Prostate gland (tissue), 2 donors: ENCODE results near the gene PHYHIPL. TPM values are rescaled to one million over a fixed set of nuclear protein-coding genes. Genes with fewer than 3 reads are reported as not detected.
A peak's percentile ranks its signal among the peaks of the same experiment; 100 is the strongest.

Experiments
- DNase-seq: peaks from one replicate; pipeline ENCODE4 v3.0.0-alpha.2; 2019; ENCODE audit warnings: low spot score
- H3K27ac ChIP-seq, 2 donors: fragments of 200-600 bp; sonication (generic); 2 replicates each; pipeline ENCODE4 v1.5.1; 2017 to 2019
- H3K27me3 ChIP-seq: fragments of 200-600 bp; sonication (generic); replicated peaks from 2 replicates; pipeline ENCODE4 v1.5.1; 2019; ENCODE audit not compliant: insufficient read depth
- H3K36me3 ChIP-seq, 2 donors: fragments of 200-600 bp; sonication (generic); 1 replicate in 1 of 2; 2 replicates in 1 of 2; pipeline versions ENCODE4 v1.5.1 to v1.8.1; 2017 to 2019
- H3K4me1 ChIP-seq: fragments of 200-600 bp; sonication (generic); replicated peaks from 2 replicates; pipeline ENCODE4 v1.5.1; 2019
- H3K4me3 ChIP-seq, 2 donors: fragments of 200-600 bp; sonication (generic); 2 replicates each; pipeline ENCODE4 v1.5.1; 2017 to 2019
- H3K9me3 ChIP-seq: fragments of 200-600 bp; sonication (generic); 2 replicates; pipeline ENCODE4 v1.5.1; 2017
- CTCF ChIP-seq, 4 experiments: fragments of 200-600 bp in 2 of 4; fragments of 450-650 bp in 2 of 4; sonication (generic) in 2 of 4; IDR thresholded peaks; 1 replicate in 3 of 4; 2 replicates in 1 of 4; pipeline ENCODE4 v1.5.1; 2016 to 2019; ENCODE audit warnings: antibody characterized with exemption in 4 of 4, mild to moderate bottlenecking in 2 of 4, moderate library complexity in 2 of 4
- POLR2A ChIP-seq: fragments of 450-650 bp; IDR thresholded peaks from one replicate; pipeline ENCODE4 v1.6.1; 2016; ENCODE audit warnings: antibody characterized with exemption, mild to moderate bottlenecking
- POLR2AphosphoS5 ChIP-seq: sonication (generic); formaldehyde crosslinking; IDR thresholded peaks from one replicate; pipeline ENCODE4 v1.6.1; 2017; ENCODE audit warnings: antibody characterized with exemption
- WGBS: methylation state at CpG from one replicate; pipeline ENCODE4 v1.1.5; 2018; 5-methylcytosine and 5-hydroxymethylcytosine counted together
- intact Hi-C: fragments of 100-400 bp; cut with DNase I; formaldehyde crosslinking; loops from one replicate; pipeline ENCODE4 v1.14.2; 2022
- total RNA-seq, 2 donors: library from RNA; depleted of rRNA; stranded (reverse); fragments of >200 nt; gene quantifications; one replicate each; pipeline ENCODE4 v1.1.0, GENCODE V29; 2016

PHYHIPL gene
- total RNA-seq, 2 donors from 2014 or later: 7.0 to 32.1 TPM

GRCh38 chr10:59283456-59284091, 107.1 kb downstream of the PHYHIPL start:
- Histone ChIP-seq H3K36me3 (no peaks in the 10 kb centered on the region), H3K4me1 (peaks cover 18% of the 10 kb centered on the region), H3K9me3 (no peaks in the 10 kb centered on the region), H3K27me3 (no peaks in the 10 kb centered on the region), H3K4me3 (peak overlapping the region in 1 of 2 donors; percentile 13), H3K27ac (peak overlapping the region; percentile 67 to 74)
- WGBS: 30% methylated on average over 9 of the region's 9 CpGs
- intact Hi-C loops: no loop called here
- TF ChIP-seq POLR2AphosphoS5 (no peak), POLR2A (no peak), CTCF (IDR thresholded peaks at IDR 0.05) (no peak)
- DNase-seq: no peak

- Histone ChIP-seq H3K27me3 (no peaks in the 10 kb centered on the region), H3K9me3 (no peaks in the 10 kb centered on the region), H3K36me3 (no peaks in the 10 kb centered on the region), H3K27ac (peak overlapping the region; percentile 67 to 74), H3K4me3 (no peak overlapping the region), H3K4me1 (peaks cover 18% of the 10 kb centered on the region)
- WGBS: 72% methylated on average over 7 of the region's 7 CpGs
- TF ChIP-seq CTCF (IDR thresholded peaks at IDR 0.05) (no peak), POLR2A (no peak), POLR2AphosphoS5 (no peak)
- DNase-seq: no peak
- intact Hi-C loops: no loop called here
These were observed 107.9 kb downstream of the PHYHIPL start for GRCh38 chr10:59284118-59284975.

GRCh38 chr10:59285073-59285472, 108.6 kb downstream of the PHYHIPL start:
- Histone ChIP-seq H3K27me3 (no peaks in the 10 kb centered on the region), H3K27ac (peak overlapping the region; percentile 67 to 74), H3K36me3 (no peaks in the 10 kb centered on the region), H3K4me1 (peaks cover 18% of the 10 kb centered on the region), H3K9me3 (no peaks in the 10 kb centered on the region), H3K4me3 (no peak overlapping the region)
- intact Hi-C loops: no loop called here
- TF ChIP-seq CTCF (IDR thresholded peaks at IDR 0.05): no peak
- TF ChIP-seq POLR2AphosphoS5: peak; percentile 87
- DNase-seq: peak; percentile 71
- 56% methylated on average over 4 of the region's 4 CpGs for WGBS

- no peaks in the 10 kb centered on the region for H3K9me3 ChIP-seq
These were observed 109.4 kb downstream of the PHYHIPL start for GRCh38 chr10:59285848-59286247.

More at GRCh38 chr10:59285848-59286247, 109.4 kb downstream of the PHYHIPL start:
- TF ChIP-seq CTCF (IDR thresholded peaks at IDR 0.05): no peak
- peak; percentile 15 for TF ChIP-seq POLR2AphosphoS5
- intact Hi-C loops: no loop called here
- Histone ChIP-seq H3K4me1 (peaks cover 18% of the 10 kb centered on the region), H3K27ac (peak overlapping the region; percentile 63 to 74), H3K27me3 (no peaks in the 10 kb centered on the region), H3K36me3 (no peaks in the 10 kb centered on the region), H3K4me3 (no peak overlapping the region)
- WGBS: 65% methylated on average over 4 of the region's 4 CpGs
- DNase-seq: no peak
